PC-9 (cell line): ENCODE results near the gene FBXO10.

Experiments
- EZH2 ChIP-seq: fragments of 200-600 bp; sonication (generic); IDR thresholded peaks from 2 replicates; pipeline ENCODE4 v1.8.0; 2017; ENCODE audit warnings: antibody characterized with exemption, low read depth
- TF ChIP-seq, protein P1 (sequence below): fragments of 200-600 bp; sonication (generic); conservative IDR thresholded peaks from 2 replicates; pipeline ENCODE4 v1.6.1; 2017; ENCODE audit warnings: mixed run types, antibody characterized with exemption, mild to moderate bottlenecking, moderate library complexity

DNA sequence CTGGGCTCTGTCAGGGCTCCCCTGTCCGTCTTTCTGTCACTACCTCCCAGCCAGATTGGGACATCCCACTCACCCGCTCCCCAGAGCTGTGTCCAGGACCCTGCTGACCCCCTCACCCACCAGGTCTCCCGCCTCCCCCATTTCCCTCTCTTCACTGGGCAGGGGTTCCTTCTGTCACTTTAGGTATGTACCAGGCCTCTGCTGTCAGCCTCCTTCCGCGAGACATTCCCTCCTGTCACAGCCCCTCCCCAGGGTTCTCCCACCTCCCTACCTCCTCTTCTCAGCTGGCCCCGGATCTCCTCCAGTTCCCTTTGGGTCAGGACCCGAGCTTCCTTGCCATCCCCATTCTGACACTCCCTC is 89.9 kb downstream of the FBXO10 start:
- TF ChIP-seq, protein P1, sequence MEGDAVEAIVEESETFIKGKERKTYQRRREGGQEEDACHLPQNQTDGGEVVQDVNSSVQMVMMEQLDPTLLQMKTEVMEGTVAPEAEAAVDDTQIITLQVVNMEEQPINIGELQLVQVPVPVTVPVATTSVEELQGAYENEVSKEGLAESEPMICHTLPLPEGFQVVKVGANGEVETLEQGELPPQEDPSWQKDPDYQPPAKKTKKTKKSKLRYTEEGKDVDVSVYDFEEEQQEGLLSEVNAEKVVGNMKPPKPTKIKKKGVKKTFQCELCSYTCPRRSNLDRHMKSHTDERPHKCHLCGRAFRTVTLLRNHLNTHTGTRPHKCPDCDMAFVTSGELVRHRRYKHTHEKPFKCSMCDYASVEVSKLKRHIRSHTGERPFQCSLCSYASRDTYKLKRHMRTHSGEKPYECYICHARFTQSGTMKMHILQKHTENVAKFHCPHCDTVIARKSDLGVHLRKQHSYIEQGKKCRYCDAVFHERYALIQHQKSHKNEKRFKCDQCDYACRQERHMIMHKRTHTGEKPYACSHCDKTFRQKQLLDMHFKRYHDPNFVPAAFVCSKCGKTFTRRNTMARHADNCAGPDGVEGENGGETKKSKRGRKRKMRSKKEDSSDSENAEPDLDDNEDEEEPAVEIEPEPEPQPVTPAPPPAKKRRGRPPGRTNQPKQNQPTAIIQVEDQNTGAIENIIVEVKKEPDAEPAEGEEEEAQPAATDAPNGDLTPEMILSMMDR = no peak
- TF ChIP-seq EZH2 = no peak
